Peyer's patch (tissue), 4 donors: Measurements from ENCODE around the gene TBC1D22B.

Experiments
- CTCF ChIP-seq, 6 experiments: fragments of 450-650 bp in 4 of 6; fragments of 200-600 bp in 2 of 6; sonication (generic) in 1 of 6; IDR thresholded peaks; one replicate each; pipeline ENCODE4 v1.5.1; 2017 to 2019; ENCODE audit warnings: antibody characterized with exemption in 6 of 6, mild to moderate bottlenecking in 3 of 6, moderate library complexity in 1 of 6
- POLR2A ChIP-seq, 2 donors: fragments of 450-650 bp; IDR thresholded peaks; one replicate each; pipeline ENCODE4 v1.5.1; 2017; ENCODE audit warnings: antibody characterized with exemption in 2 of 2, mild to moderate bottlenecking in 2 of 2, moderate library complexity in 2 of 2

- TF ChIP-seq CTCF (IDR thresholded peaks at IDR 0.05): no peak
- no peak for TF ChIP-seq POLR2A (IDR thresholded peaks at IDR 0.05)
These were observed 19.2 kb upstream of the TBC1D22B start for GRCh38 chr6:37238381-37238780.
